ENCODE results near the gene STK11. TPM values are rescaled to one million over a fixed set of nuclear protein-coding genes. Genes with fewer than 3 reads are reported as not detected.
A peak's percentile ranks its signal among the peaks of the same experiment; 100 is the strongest.

The STK11 gene
- total RNA-seq, 2 donors from 2014 or later: 62.0 to 64.7 TPM

- Histone ChIP-seq H3K27ac (no peak overlapping the region), H3K9me3 (no peaks in the 10 kb centered on the region), H3K4me3 (no peak overlapping the region), H3K27me3 (no peaks in the 10 kb centered on the region), H3K4me1 (peaks cover 0 to 11% of the 10 kb centered on the region in 2 donors), H3K36me3 (no peaks in the 10 kb centered on the region)
- TF ChIP-seq CTCF (IDR thresholded peaks at IDR 0.05): no peak
- no peak for DNase-seq (ENCODE audit: low spot score)
Observed at GRCh38 chr19:1163934-1164683, 41.5 kb upstream of the STK11 start.

- H3K27ac ChIP-seq: no peak overlapping the region
- TF ChIP-seq CTCF (IDR thresholded peaks at IDR 0.05): no peak
- no peak overlapping the region for H3K4me3 ChIP-seq
- DNase-seq (ENCODE audit: low spot score): peak; percentile 59
- H3K4me1 ChIP-seq: peaks cover 0 to 19% of the 10 kb centered on the region in 2 donors
- H3K36me3 ChIP-seq: no peaks in the 10 kb centered on the region
- no peaks in the 10 kb centered on the region for H3K27me3 ChIP-seq
- H3K9me3 ChIP-seq: no peaks in the 10 kb centered on the region
Observed at GRCh38 chr19:1164684-1165531, 40.7 kb upstream of the STK11 start.

GRCh38 chr19:1166872-1167573 lies 38.6 kb upstream of the STK11 start:
- DNase-seq (ENCODE audit: low spot score): peak; percentile 52
- Histone ChIP-seq H3K27ac (no peak overlapping the region), H3K9me3 (no peaks in the 10 kb centered on the region), H3K4me1 (peaks cover 0 to 30% of the 10 kb centered on the region in 2 donors), H3K4me3 (no peak overlapping the region), H3K36me3 (no peaks in the 10 kb centered on the region), H3K27me3 (no peaks in the 10 kb centered on the region)
- TF ChIP-seq CTCF (IDR thresholded peaks at IDR 0.05): no peak

- H3K27ac ChIP-seq: no peak overlapping the region
- TF ChIP-seq CTCF (IDR thresholded peaks at IDR 0.05): no peak
- DNase-seq (ENCODE audit: low spot score): no peak
- no peaks in the 10 kb centered on the region for H3K27me3 ChIP-seq
- peaks cover 0 to 39% of the 10 kb centered on the region in 2 donors for H3K4me1 ChIP-seq
- H3K36me3 ChIP-seq: no peaks in the 10 kb centered on the region
- H3K4me3 ChIP-seq: no peak overlapping the region
- no peaks in the 10 kb centered on the region for H3K9me3 ChIP-seq
Observed at GRCh38 chr19:1167687-1168571, 37.6 kb upstream of the STK11 start.

Data from right atrium auricular region (tissue), 2 donors.